GM21723 (cell line): Measurements from ENCODE around the gene CLCA1.

Source experiments
- ATAC-seq: cut with Tn5 transposase; IDR thresholded peaks from one replicate; pipeline ENCODE4 v1.9.1; 2021; ENCODE audit warnings: mild to moderate bottlenecking, moderate library complexity; ENCODE audit not compliant: unreplicated experiment

CLCA1 gene

DNA sequence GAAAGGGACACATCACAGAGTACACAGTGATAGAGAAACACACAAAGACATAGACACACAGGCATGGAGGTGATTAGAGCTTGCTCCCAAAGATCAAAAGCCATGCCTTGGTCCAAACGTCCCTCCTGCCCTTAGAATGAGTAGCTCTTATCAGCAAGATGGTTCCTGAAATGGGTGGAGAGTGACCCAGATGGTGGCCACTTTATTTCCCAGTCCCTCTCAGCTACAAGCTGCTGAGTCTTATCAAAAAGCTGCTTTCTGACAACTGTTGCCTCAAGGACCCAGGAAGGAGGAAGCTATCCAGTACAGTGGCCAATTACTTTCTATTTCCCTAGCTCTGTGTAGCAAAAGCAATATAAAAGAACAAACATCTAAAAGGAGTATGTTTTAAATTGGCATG, 7.7 kb upstream of the CLCA1 start:
- ATAC-seq = no peak

- ATAC-seq = no peak
These were observed 7.2 kb upstream of the CLCA1 start for GRCh38 chr1:86461482-86461881.

DNA sequence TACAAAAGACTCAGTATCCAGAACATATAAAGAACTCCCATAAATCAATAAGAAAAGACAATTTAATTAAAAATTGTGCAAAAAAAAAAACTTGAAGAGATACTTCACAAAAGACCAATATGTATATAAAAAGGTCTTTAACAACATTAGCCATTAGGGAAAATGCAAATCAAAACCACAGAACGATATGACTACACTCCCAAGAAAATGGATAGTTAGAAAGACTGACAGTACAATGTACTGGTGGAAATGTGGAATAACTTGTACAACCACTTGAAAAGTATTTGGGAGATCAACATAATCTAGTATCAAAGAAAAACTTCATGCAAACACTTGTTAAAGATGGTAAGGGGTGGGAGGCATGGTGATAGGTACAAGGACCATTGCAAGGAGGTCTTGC, 3.9 kb upstream of the CLCA1 start:
- no peak for ATAC-seq

- ATAC-seq = no peak
These were observed 2.5 kb upstream of the CLCA1 start for GRCh38 chr1:86466109-86466844.

DNA sequence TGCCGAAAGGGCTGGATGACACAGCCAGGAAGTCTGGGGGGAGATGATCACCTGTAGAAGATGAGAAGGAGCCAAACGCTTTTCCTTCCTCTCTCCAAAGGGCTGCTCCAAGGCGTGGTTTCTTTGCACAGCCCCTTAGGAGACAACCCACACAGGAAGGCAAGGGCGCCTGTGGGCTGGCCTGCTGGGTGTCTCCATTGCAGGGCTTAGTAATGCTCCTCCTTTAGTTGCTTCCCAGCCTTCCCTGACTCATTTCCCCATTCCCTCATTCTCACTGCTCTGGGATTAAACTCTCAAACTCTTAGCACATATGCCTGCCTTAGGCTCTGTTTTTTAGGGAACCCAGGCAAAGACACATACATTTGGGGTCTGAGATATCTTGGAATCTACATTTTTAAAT, 1.7 kb upstream of the CLCA1 start:
- no peak for ATAC-seq

GRCh38 chr1:86470859-86471258, 2.1 kb downstream of the CLCA1 start:
- ATAC-seq = peak; percentile 57

GRCh38 chr1:86471291-86471690, 2.6 kb downstream of the CLCA1 start:
- no peak for ATAC-seq

DNA sequence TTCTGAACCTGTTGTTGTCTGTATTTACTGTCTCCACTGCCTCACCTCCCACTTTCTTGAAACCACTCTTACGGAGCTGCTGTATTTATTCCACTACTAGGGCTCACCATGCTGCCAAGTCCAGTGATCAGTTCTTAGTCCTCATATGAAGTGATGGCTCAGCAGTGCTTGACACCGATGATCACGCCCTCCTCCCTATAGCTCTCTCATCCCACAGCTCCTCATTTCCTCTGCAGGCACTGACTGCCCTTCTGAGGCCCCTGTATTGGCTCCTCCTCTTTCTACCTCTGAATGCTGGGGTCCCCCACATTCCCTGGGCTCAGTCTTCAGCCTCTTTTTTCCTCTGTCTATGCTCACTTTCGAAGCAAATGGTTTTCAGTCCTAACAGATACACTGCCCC, 3.4 kb downstream of the CLCA1 start:
- ATAC-seq = no peak

GRCh38 chr1:86472767-86473166, 4.0 kb downstream of the CLCA1 start:
- peak; percentile 67 for ATAC-seq

DNA sequence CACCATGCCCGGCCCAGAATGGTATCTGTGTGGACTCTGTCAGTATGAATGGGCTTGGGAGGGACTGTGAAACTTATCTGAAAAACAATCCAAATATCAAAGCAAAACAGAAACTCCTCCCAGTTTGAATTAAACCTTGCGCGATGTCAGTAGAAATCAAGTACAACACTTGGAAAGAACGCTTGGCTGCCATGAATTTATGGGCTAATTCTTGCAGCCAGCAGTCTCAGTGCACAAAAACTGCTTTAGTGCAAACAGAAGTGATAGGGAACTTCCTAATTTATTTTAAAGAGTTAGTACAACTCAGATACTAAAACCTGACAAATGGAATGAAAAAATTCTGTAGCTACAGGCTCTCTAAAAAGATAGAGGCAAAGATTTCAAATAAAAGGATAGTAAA, 8.5 kb downstream of the CLCA1 start:
- no peak for ATAC-seq

GRCh38 chr1:86477682-86478081, 9.0 kb downstream of the CLCA1 start:
- ATAC-seq = no peak

- no peak for ATAC-seq
These were observed 9.9 kb downstream of the CLCA1 start for GRCh38 chr1:86478416-86479156.

DNA sequence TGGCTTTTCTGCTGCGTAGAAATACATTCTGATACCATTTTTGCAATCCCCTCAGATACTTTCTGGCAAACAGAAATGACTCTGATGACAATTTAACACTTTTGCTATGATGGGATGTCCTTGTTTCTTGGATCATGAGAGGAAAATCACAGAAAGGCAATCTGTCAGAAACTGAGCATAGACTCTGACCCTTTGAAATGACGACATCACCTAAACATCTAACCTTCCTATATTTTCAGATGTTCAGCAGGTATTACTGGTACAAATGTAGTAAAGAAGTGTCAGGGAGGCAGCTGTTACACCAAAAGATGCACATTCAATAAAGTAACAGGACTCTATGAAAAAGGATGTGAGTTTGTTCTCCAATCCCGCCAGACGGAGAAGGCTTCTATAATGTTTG, 13.2 kb downstream of the CLCA1 start:
- ATAC-seq = no peak

DNA sequence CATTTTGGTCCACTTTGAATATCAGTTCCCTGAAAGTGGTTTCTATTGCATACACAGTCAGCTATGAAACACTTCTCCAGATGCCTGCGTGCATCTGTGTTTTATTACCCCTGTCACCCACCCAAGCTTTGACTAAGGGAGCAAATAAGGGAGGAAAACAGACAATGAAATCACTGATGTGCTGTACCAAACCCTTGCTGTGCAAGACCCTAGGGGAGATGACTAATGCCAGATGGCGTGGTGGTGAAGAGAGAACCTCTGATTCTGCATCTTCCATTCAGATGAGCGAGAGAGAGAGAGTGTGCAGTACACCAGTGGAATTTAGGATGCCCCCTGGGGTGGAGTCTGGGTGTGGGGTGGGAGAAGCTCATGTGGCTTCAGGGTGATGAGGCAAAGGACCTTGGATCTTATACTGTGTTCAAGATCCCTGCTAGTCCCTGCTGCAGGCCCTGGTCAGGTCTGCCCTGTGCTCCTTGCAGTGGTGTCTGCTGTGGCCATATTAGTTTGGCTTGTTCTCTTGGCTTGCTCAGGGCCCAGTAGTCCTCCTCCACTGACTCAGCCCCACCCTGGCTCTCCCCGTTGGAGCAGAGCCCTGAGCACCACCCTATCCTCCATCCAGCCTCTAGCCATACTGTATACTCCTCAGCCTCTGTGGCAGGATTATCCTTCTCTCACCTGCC, 18.5 kb downstream of the CLCA1 start:
- ATAC-seq = no peak

GRCh38 chr1:86487811-86488141, 19.0 kb downstream of the CLCA1 start:
- no peak for ATAC-seq

DNA sequence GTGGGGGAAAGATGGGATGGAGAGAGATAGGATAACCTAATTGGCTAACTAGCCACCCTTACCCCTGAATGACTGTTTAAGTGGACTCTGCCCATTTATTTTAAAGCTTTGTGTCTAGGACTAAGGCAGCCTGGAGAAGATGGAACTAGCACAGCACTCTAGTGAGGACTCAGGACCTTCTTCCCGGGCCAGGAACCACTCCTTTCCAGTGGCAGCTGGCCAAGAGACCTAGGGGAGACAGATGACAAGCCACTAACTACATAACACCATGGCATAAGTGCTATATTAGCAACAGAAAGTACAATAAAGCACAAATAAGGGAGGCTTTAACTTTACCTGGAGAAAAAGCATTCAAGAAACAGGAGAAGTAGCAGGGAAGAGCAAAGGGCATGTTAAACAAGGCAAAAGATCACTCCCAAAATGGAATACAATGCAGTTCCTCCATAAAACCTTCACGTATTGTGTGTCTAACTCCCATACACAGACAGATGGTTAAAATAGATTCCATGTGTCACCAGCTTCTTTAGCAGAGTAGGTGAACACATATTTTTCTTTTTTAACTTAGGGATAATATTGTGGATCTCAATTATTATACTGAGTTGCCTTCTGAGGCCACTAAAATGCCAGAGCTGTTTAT, 20.6 kb downstream of the CLCA1 start:
- ATAC-seq = no peak

DNA sequence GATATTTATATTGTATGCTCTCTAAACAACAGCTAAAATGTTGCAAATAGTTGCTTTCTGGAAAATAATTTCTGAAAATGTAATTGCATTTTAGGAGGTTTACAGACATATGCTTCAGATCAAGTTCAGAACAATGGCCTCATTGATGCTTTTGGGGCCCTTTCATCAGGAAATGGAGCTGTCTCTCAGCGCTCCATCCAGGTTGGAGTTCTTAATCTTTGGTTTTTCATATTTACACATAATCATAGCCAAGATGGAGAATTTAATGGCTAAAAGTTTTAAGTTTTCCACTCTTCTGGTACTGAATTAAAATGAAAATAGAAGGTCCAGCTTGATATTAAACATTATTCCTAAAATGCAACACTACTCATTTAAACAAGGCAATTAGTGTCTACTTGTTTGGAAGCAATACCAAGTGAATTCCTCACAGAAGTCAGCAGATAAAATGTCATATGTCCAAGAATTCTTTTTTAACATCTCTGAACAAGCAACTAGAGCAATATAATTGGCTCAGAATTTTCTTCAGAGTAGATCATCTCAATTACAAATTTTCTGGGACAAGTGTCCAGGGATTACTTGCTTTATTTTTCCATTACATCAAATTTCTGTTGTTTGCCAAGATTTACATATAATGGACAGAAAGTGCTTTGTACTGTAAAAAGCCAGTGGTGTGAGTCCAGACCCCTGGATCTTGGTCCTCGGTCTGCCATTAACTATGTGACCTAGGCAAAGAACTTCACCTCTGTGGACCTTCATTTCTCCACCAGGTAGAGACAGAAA, 22.6 kb downstream of the CLCA1 start:
- ATAC-seq = no peak

DNA sequence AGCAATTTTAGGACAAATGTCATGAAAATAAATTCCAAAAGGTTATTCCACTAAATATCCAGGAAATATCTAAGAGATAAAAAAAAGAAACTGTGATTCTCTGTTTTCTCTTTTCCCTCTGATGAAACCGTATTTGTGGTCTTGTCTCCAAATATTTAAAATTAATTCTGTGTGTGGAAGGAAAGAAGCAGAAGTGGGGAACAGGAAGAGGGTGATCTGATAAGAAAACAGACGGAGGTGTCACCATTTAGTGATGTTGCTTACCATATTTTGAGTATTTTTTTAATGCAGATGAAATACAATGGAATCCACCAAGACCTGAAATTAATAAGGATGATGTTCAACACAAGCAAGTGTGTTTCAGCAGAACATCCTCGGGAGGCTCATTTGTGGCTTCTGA, 29.6 kb downstream of the CLCA1 start:
- ATAC-seq = no peak

DNA sequence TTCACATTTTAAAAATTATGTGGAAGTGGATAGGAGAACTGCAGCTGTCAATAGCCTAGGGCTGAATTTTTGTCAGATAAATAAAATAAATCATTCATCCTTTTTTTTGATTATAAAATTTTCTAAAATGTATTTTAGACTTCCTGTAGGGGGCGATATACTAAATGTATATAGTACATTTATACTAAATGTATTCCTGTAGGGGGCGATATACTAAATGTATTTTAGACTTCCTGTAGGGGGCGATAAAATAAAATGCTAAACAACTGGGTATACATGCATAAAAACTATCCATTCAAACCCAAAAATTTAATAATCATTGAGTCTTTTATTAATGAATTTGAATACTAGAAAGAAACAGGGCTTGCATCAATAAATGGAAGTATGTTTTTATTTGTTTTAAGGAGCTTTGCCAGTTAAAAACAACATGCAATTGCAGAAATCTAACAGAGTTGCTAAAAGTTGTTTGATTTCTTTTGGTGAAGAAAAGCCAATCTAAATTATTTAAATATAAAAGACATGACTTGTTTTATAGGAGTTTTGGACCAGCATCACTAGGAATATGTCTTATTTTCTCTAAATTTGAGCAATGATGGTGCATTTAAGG, 31.4 kb downstream of the CLCA1 start:
- peak; percentile 42 for ATAC-seq

DNA sequence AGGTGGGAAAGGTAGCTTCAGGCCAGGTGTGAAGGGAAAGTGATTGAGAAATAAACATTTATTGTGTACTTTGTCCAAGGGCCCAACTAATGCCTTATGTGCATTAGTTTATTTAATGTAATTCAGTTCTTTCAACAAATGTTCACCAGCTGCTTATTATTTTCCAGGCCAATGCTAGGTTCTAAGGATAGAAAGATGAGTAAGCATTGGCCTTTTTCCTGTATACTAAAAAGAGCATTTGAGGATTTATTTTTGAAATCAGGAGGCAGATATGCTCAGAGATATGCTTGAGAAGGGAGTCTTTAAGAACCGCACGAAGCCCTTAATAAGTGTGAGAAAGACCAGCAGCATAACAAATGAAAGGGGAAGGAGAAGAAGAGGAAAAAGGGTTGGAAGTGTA, 32.0 kb downstream of the CLCA1 start:
- no peak for ATAC-seq
